GM18505 (cell line): ENCODE measurements around the gene ADAMTS8.

Experiments used
- ATAC-seq: cut with Tn5 transposase; IDR thresholded peaks from one replicate; pipeline ENCODE4 v1.9.1; 2021; ENCODE audit not compliant: unreplicated experiment
- POLR2A ChIP-seq: IDR thresholded peaks from 4 replicates; pipeline ENCODE4 v1.6.1; 2011; ENCODE audit warnings: borderline replicate concordance; ENCODE audit not compliant: insufficient read depth, insufficient read length; ENCODE audit errors: extremely low read depth

ADAMTS8 gene

DNA sequence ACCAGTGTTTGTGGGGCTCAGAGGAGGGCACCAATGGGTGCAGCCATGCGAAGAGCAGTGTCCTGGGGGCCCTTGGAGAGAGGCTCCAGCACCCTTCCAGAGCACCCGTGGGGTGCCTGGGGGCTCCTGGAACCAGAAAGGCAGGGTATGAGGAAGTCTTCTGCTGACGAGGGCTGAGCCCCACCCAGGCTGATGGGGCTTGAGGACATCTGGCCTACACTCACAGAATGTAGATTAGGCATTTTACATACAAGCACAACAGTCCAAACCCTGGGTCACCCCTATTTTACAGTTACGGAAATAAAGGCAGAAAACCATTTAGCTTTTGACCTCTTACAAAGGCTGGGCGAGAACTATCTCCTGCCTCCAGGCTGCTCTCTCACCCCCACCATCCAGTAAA is 47.6 kb downstream of the ADAMTS8 start:
- TF ChIP-seq POLR2A = no peak

GRCh38 chr11:130379276-130379675 is 49.1 kb downstream of the ADAMTS8 start:
- no peak for ATAC-seq

More for the DNA sequence above, 47.6 kb downstream of the ADAMTS8 start:
- no peak for ATAC-seq

GRCh38 chr11:130370845-130371590 is 57.4 kb downstream of the ADAMTS8 start:
- no peak for TF ChIP-seq POLR2A
- ATAC-seq = no peak

More at GRCh38 chr11:130379276-130379675, 49.1 kb downstream of the ADAMTS8 start:
- no peak for TF ChIP-seq POLR2A

- TF ChIP-seq POLR2A = no peak
- no peak for ATAC-seq
These were observed 58.7 kb downstream of the ADAMTS8 start for GRCh38 chr11:130369713-130370112.

DNA sequence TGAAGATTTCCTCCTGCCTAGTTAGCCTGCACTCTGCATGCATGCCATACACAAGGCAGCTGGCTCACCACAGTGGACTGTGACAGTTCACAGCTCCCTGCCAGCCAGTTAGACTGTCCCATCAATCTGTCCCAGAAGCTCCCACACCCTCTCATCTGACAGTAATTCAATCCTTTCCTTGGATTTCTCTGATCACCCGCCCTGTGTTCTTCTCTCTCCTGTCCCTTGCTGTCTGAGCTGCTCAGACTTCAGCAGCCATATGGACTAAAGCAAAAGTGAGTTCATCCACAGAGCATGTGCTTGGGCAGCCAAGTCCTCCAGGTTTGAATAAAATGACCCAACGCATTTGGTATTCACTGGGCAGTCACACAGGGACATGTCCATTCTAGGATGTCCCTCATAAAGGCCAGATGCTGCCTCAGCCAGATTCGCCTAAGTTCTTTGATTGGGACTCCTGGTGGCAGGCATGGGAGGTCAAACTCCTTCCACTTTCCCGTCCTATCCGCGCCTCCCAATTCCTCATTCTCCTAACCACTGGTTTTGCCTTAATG is 59.2 kb downstream of the ADAMTS8 start:
- ATAC-seq = no peak
- no peak for TF ChIP-seq POLR2A

DNA sequence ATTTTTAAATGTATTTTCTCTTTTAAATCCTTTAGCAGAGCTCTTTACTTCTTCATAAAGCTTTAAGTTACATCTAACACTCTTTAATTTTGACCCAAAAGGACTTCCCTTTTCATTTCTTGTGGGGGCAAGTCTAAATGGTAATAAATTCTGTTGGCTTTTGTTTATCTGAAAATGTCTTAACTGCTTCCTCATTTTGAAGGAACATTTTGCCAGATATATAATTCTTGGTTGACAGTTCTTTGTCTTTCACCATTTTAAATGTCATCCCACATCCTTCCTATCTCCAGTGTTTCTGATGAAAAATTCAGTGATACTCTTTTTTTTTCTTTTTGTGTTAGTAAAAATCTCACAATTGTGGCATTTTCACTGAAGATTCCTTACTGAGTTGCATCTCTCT is 69.0 kb downstream of the ADAMTS8 start:
- TF ChIP-seq POLR2A = no peak
- no peak for ATAC-seq

DNA sequence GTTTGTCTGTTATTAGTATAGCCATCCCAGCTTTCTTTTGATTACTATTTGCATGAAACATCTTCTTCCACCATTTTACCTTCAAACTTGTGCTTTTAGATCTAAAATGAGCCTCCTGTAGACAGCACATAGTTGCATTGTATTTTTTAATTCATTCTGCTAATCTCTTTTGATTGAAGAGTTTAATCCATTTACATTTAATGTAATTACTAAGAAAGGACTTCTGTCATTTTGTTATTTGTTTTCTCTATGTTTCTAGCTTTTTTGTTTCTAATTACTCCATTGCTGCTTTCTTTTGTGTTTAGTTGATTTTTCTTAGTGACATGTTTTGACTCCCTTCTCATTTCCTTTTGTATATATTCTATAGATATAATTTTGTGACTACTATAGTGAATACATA is 70.0 kb downstream of the ADAMTS8 start:
- ATAC-seq = no peak
- no peak for TF ChIP-seq POLR2A
